GM19372 (cell line): Measurements from ENCODE around the gene ETFBKMT.
"Not testable (repeated sequence)": the region's sequence is repeated elsewhere in the genome, so short reads cannot be mapped to it uniquely, and the experiment has no call there.

Experiments used
- ATAC-seq: cut with Tn5 transposase; IDR thresholded peaks from one replicate; pipeline ENCODE4 v1.9.1; 2021; ENCODE audit warnings: mild to moderate bottlenecking, low read depth, moderate library complexity; ENCODE audit not compliant: unreplicated experiment

Gene ETFBKMT

GRCh38 chr12:31655208-31655607 lies 4.3 kb upstream of the ETFBKMT start:
- no peak for ATAC-seq

DNA sequence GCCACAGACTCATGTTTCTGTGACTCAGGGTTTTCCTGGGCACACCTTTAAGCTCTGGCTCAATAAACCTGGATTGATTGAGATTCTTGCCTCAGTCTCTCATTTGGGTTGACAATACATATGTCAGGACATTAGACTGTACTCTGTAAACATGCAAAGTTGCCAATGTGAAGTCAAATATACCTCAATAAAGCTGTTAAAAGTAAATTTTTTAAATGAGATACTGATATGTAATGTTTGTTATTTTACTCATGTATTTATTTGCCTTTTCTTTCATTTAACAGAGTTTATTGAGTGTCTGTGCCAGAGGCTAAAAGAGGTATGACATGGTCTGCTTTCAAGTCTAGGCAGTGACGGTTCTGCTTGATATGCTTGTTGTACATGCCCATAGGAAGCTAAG lies 3.7 kb upstream of the ETFBKMT start:
- no peak for ATAC-seq

- peak; percentile 2 for ATAC-seq
Observed at GRCh38 chr12:31658471-31659086, 909 bp upstream of the ETFBKMT start.

- ATAC-seq: no peak
Observed at GRCh38 chr12:31662176-31662849, 2.8 kb downstream of the ETFBKMT start.

DNA sequence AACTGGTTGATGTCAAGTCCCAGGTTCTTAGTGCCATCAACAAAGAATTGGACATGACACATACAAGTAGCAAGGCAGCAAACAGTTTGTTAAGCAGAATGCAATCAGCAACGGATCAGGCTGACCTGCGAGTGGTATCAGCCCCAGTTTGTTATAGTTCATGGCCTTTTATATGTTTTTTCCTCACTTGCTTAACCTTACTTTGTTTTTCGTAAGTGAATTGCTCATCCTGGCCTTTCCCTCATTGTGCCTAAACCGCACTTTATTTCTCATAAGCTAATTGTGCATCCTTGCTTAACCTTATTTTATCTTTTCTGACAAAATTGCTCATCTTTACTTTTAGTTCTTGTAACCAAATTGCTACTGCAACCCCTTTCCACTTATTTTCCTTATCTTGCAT lies 4.1 kb downstream of the ETFBKMT start:
- no peak for ATAC-seq

DNA sequence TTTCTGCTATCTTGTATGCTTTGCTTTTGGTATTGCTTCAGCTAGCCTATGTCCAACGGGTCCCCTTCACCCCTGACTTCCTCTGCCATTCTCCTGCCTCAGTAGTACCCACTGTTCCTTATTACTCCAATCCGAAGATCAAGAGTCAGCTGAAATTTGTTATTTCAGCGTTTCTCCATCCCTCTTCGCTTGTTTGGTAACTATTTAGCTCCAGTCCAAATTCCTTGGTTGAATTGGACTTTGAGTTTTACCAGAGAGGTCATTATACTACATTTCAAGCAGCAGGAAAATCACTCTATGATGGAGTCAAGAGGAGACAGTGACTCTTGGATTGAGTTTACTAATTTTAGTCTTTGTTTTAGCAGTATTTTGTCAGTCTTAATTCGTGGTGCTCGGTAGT lies 4.5 kb downstream of the ETFBKMT start:
- ATAC-seq: no peak

DNA sequence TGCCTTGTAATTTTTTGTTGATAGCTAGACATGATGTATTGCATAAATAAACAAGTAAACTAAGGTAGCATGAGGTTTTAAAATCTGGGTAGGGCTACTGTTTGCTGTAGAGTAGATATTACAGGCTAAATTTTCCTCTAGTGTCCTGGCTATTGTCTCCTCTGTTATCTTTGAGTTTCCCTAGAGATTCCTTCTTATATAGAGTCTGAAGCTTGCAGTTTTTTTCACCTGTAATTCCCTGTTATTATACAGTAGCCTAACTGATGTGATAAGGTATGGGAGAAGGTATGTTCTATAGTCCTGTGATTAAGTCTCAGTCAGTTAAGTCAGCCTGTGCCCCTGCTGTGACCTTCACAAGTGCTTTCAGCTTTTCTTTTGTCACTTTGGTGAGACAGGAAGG lies 9.5 kb downstream of the ETFBKMT start:
- no peak for ATAC-seq

- not testable (repeated sequence) for ATAC-seq
Observed at GRCh38 chr12:31669582-31669981, 10.1 kb downstream of the ETFBKMT start.

GRCh38 chr12:31672521-31672920 lies 13.0 kb downstream of the ETFBKMT start:
- no peak for ATAC-seq

- peak; percentile 76 for ATAC-seq
Observed at GRCh38 chr12:31682136-31682962, 22.9 kb downstream of the ETFBKMT start.

DNA sequence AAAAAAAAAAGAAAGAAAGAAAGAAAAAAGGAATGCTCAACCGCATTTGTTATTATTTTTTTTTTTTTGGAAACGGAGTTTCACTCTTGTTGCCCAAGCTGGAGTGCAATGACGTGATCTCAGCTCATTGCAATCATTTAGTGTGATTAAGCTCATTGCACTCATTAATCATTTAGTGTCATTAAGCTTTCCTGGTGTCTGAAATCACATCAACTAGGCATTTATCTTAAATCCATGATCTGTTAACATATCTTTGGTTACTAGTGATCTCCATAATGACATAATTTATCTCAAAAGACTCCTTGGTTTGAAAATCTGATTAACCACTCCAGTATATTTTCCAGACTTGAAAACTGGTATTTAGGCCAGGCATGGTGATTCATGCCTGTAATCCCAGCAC lies 26.3 kb downstream of the ETFBKMT start:
- no peak for ATAC-seq

DNA sequence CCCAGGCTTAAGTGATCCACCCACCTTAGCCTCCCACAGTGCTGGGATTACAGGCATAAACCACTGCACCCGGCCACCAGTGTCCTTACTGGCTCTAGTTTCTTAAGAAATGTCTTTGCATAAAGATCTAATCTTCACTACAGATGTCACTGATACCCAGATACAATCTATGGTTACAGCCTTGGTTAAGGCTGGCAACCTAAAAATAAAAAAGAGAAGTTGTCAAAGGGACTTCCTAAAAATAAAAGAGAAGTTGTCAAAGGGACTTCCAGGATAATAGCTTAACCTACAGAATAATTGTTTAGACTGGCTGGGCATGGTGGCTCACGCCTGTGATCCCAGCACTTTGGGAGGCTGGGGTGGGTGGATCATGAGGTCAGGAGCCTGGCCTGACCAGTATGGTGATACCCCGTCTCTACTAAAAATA lies 27.6 kb downstream of the ETFBKMT start:
- ATAC-seq: peak; percentile 64

- not testable (repeated sequence) for ATAC-seq
Observed at GRCh38 chr12:31689921-31690320, 30.4 kb downstream of the ETFBKMT start.

DNA sequence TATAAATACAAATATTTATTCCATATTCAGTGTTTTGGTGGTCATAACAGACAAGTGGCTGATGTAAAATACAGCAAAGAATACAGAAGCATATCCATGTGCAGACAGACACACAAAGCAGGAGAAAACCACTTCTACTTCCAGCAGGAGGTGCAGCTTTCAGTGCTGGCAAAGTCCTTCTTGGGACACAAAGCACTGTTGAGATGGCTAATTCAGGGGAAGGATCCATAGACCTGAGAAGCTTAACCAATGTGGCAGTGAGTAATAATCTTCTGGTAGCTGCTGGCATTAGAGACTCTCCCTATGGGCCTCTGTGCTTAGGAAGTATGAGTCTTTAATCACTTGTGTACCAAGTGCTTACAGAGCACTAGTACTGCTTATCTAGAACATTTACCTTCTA lies 42.6 kb downstream of the ETFBKMT start:
- no peak for ATAC-seq

- ATAC-seq: no peak
Observed at GRCh38 chr12:31705621-31706020, 46.1 kb downstream of the ETFBKMT start.

- ATAC-seq: not testable (repeated sequence)
Observed at GRCh38 chr12:31708118-31708517, 48.6 kb downstream of the ETFBKMT start.

- ATAC-seq: no peak
Observed at GRCh38 chr12:31710021-31710818, 50.7 kb downstream of the ETFBKMT start.

GRCh38 chr12:31712877-31713276 lies 53.4 kb downstream of the ETFBKMT start:
- no peak for ATAC-seq

DNA sequence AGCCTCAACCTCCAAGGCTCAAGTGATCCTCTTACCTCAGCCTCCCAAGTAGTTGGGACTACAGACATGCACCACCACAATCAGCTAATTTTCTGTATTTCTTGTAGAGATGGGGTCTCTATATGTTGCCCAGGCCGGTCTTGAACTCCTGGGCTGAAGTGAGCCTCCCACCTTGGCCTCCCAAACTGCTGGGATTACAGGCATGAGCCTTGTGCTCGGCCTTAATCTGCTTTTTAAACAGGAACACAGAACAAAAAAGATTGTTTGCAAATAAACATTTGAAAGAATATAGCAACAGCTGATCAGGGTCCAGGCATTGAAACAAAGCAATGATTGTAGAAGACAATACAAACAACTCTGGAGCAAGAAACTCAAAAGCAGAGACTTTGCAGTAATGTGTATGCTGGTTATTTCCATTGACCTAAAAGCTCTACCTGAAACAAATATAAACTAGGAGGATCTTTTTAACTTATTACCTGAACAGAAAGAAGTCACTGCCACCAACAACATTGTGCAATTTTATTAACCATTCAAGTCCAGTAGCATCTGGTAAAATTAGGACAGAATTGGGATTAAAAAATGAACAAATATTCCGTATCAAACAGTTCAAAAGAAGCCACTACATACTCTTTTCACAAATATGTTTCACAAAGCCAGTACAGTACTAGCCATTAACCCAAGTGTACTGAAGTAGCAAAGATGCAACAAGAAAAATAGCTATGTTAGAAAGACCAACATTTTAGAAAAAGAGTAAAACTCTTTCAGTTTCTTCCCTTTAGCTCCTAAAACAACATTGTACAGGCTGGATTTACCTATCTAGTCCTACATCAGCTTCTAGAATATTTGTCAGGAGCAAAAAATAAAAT lies 55.2 kb downstream of the ETFBKMT start:
- peak; percentile 33 for ATAC-seq
